SH-SY5Y (cell line): ENCODE results near the gene FGF2.

Source experiments
- GATA2 ChIP-seq: IDR thresholded peaks from 2 replicates; pipeline ENCODE4 v1.6.1; 2011; ENCODE audit warnings: mild to moderate bottlenecking, low read depth, low read length
- GATA3 ChIP-seq: IDR thresholded peaks from 2 replicates; pipeline ENCODE4 v1.6.1; 2011; ENCODE audit warnings: low read depth, mild to moderate bottlenecking, low read length, moderate library complexity

The FGF2 gene

GRCh38 chr4:122858705-122859104, 32.1 kb downstream of the FGF2 start:
- TF ChIP-seq GATA3 = no peak
- TF ChIP-seq GATA2 = no peak

GRCh38 chr4:122861172-122861943, 34.7 kb downstream of the FGF2 start:
- no peak for TF ChIP-seq GATA2
- TF ChIP-seq GATA3 = no peak

- TF ChIP-seq GATA3 (no peak), GATA2 (no peak)
These were observed 37.0 kb downstream of the FGF2 start for GRCh38 chr4:122863639-122864038.

GRCh38 chr4:122865425-122865824, 38.8 kb downstream of the FGF2 start:
- TF ChIP-seq GATA3 = no peak
- TF ChIP-seq GATA2 = no peak

- TF ChIP-seq GATA2 (no peak), GATA3 (no peak)
These were observed 46.5 kb downstream of the FGF2 start for GRCh38 chr4:122873146-122873545.

- TF ChIP-seq GATA3 = no peak
- TF ChIP-seq GATA2 = no peak
These were observed 47.4 kb downstream of the FGF2 start for GRCh38 chr4:122873821-122874593.

- TF ChIP-seq GATA3 (no peak), GATA2 (no peak)
These were observed 49.3 kb downstream of the FGF2 start for GRCh38 chr4:122875949-122876348.

GRCh38 chr4:122876456-122876855, 49.8 kb downstream of the FGF2 start:
- TF ChIP-seq GATA3 (no peak), GATA2 (no peak)

GRCh38 chr4:122879001-122879400, 52.4 kb downstream of the FGF2 start:
- TF ChIP-seq GATA2 = no peak
- no peak for TF ChIP-seq GATA3

- TF ChIP-seq GATA2 (no peak), GATA3 (no peak)
These were observed 56.5 kb downstream of the FGF2 start for GRCh38 chr4:122882857-122883735.

- no peak for TF ChIP-seq GATA3
- no peak for TF ChIP-seq GATA2
These were observed 57.9 kb downstream of the FGF2 start for GRCh38 chr4:122884499-122884898.

GRCh38 chr4:122889726-122890125, 63.1 kb downstream of the FGF2 start:
- TF ChIP-seq GATA2 (no peak), GATA3 (no peak)

GRCh38 chr4:122890147-122890795, 63.6 kb downstream of the FGF2 start:
- TF ChIP-seq GATA3 (no peak), GATA2 (no peak)

GRCh38 chr4:122894827-122895226, 68.2 kb downstream of the FGF2 start:
- TF ChIP-seq GATA3 = no peak
- TF ChIP-seq GATA2 = no peak

- TF ChIP-seq GATA2 = no peak
- TF ChIP-seq GATA3 = no peak
These were observed 68.8 kb downstream of the FGF2 start for GRCh38 chr4:122895336-122895995.
